Ishikawa (cell line): ENCODE measurements around the gene HDAC9.

Experiments
- CEBPB ChIP-seq: IDR thresholded peaks from 2 replicates; pipeline ENCODE4 v1.6.1; 2012
- CREB1 ChIP-seq: IDR thresholded peaks from 2 replicates; pipeline ENCODE4 v1.6.1; 2012; ENCODE audit warnings: low read depth
- EGR1 ChIP-seq: IDR thresholded peaks from 2 replicates; pipeline ENCODE4 v1.6.1; 2012
- EP300 ChIP-seq: IDR thresholded peaks from 2 replicates; pipeline ENCODE4 v1.6.1; 2012; ENCODE audit warnings: borderline replicate concordance
- FOXM1 ChIP-seq: IDR thresholded peaks from 2 replicates; pipeline ENCODE4 v1.6.1; 2012; ENCODE audit warnings: low read depth, borderline replicate concordance
- NFIC ChIP-seq: IDR thresholded peaks from 2 replicates; pipeline ENCODE4 v1.6.1; 2012
- RAD21 ChIP-seq: IDR thresholded peaks from 2 replicates; pipeline ENCODE4 v1.6.1; 2012; ENCODE audit warnings: low read depth
- TAF1 ChIP-seq: IDR thresholded peaks from 2 replicates; pipeline ENCODE4 v1.6.1; 2012; ENCODE audit warnings: low read depth, mild to moderate bottlenecking
- TCF12 ChIP-seq: IDR thresholded peaks from 2 replicates; pipeline ENCODE4 v1.6.1; 2012; ENCODE audit warnings: low read depth
- TEAD4 ChIP-seq: IDR thresholded peaks from 2 replicates; pipeline ENCODE4 v1.6.1; 2012
- YY1 ChIP-seq: IDR thresholded peaks from 2 replicates; pipeline ENCODE4 v1.6.1; 2012; ENCODE audit warnings: low read depth
- ZBTB7A ChIP-seq: IDR thresholded peaks from 2 replicates; pipeline ENCODE4 v1.6.1; 2012; ENCODE audit warnings: low read depth
- TF ChIP-seq, protein P1 (sequence below): IDR thresholded peaks from 2 replicates; pipeline ENCODE4 v1.6.1; 2012
- TF ChIP-seq, protein P2 (sequence below): IDR thresholded peaks from 2 replicates; pipeline ENCODE4 v1.6.1; 2012; ENCODE audit warnings: low read depth, mild to moderate bottlenecking
- TF ChIP-seq, protein P3 (sequence below): IDR thresholded peaks from 2 replicates; pipeline ENCODE4 v1.6.1; 2012

The HDAC9 gene

DNA sequence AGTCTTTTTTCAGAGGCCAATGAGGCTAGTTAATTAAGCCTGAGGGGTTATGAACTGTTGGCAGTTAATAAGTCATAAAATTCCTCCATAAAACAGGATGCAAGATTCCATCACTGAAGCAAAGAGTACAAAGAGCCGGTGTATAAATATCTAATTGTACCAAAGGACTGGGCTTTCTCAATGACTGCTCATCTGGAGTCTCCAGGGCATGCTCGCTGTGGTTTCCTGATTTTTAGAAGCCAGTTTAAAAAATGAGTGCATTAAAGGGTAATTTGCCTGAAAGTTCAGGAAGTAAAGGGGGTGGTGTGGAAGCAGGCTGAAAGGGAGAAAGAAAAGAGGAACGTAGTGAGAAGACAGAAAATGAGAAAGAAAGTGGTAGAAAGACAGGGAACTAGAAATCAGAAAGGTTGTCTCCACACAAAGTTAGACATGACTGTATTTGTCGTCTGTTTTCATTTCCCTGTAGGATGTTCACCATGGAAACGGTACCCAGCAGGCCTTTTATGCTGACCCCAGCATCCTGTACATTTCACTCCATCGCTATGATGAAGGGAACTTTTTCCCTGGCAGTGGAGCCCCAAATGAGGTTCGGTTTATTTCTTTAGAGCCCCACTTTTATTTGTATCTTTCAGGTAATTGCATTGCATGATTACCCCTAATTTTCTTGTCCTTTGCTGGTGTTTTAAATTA is 339.6 kb downstream of the HDAC9 start:
- TF ChIP-seq, protein P1, sequence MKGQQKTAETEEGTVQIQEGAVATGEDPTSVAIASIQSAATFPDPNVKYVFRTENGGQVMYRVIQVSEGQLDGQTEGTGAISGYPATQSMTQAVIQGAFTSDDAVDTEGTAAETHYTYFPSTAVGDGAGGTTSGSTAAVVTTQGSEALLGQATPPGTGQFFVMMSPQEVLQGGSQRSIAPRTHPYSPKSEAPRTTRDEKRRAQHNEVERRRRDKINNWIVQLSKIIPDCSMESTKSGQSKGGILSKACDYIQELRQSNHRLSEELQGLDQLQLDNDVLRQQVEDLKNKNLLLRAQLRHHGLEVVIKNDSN, result no peak
- TF ChIP-seq, protein P2, sequence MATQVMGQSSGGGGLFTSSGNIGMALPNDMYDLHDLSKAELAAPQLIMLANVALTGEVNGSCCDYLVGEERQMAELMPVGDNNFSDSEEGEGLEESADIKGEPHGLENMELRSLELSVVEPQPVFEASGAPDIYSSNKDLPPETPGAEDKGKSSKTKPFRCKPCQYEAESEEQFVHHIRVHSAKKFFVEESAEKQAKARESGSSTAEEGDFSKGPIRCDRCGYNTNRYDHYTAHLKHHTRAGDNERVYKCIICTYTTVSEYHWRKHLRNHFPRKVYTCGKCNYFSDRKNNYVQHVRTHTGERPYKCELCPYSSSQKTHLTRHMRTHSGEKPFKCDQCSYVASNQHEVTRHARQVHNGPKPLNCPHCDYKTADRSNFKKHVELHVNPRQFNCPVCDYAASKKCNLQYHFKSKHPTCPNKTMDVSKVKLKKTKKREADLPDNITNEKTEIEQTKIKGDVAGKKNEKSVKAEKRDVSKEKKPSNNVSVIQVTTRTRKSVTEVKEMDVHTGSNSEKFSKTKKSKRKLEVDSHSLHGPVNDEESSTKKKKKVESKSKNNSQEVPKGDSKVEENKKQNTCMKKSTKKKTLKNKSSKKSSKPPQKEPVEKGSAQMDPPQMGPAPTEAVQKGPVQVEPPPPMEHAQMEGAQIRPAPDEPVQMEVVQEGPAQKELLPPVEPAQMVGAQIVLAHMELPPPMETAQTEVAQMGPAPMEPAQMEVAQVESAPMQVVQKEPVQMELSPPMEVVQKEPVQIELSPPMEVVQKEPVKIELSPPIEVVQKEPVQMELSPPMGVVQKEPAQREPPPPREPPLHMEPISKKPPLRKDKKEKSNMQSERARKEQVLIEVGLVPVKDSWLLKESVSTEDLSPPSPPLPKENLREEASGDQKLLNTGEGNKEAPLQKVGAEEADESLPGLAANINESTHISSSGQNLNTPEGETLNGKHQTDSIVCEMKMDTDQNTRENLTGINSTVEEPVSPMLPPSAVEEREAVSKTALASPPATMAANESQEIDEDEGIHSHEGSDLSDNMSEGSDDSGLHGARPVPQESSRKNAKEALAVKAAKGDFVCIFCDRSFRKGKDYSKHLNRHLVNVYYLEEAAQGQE, result no peak
- no peak for TF ChIP-seq CREB1
- no peak for TF ChIP-seq FOXM1
- no peak for TF ChIP-seq TEAD4
- no peak for TF ChIP-seq RAD21
- TF ChIP-seq EP300, result no peak
- TF ChIP-seq, protein P3, sequence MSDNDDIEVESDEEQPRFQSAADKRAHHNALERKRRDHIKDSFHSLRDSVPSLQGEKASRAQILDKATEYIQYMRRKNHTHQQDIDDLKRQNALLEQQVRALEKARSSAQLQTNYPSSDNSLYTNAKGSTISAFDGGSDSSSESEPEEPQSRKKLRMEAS, result no peak
- no peak for TF ChIP-seq ZBTB7A
- TF ChIP-seq TCF12, result no peak
- TF ChIP-seq TAF1, result no peak
- no peak for TF ChIP-seq YY1
- TF ChIP-seq NFIC, result no peak
- TF ChIP-seq CEBPB, result no peak
- no peak for TF ChIP-seq EGR1

DNA sequence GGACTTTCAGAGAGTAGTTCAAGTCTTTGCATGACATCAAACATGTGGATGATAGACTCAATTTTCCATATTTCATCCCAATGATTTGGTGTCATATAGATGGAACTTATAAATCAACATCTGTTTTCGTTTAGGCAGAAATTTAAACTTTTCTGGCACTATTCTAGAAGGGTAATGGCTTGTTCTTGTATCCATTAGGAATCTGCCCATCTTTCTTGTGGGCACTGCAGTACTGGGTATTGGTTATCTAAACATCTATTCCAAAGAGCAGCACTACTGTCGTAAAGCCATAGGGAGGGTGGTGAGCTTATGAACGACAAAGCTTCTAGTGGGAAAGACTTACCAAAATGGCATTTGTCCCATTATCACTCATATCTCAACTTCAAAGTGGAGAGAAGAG is 348.4 kb downstream of the HDAC9 start:
- no peak for TF ChIP-seq CEBPB
- TF ChIP-seq EP300, result no peak
- TF ChIP-seq RAD21, result no peak
- TF ChIP-seq TCF12, result no peak
- TF ChIP-seq, protein P3, result no peak
- TF ChIP-seq ZBTB7A, result no peak
- TF ChIP-seq TAF1, result no peak
- TF ChIP-seq EGR1, result no peak
- TF ChIP-seq, protein P1, result no peak
- no peak for TF ChIP-seq FOXM1
- TF ChIP-seq, protein P2, result no peak
- no peak for TF ChIP-seq CREB1
- TF ChIP-seq YY1, result no peak
- no peak for TF ChIP-seq NFIC
- TF ChIP-seq TEAD4, result no peak

DNA sequence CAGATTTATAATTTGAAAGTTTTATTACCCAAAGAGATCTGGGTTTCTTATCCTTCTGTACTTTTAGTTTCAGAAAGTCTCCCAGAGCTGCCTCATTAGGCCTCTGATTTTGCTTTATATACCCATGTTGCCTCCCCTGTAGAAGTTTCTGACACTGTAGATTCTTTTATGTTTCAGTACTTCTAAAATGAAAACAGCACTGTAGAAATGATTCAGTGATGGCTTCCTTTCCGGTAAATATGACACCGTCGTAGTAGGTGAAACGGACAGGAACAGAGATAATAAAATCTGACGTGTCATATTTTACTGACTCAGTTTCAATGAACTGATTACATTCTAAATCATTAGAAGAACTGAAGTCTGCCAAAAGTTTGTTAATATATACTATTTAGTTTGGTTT is 349.2 kb downstream of the HDAC9 start:
- no peak for TF ChIP-seq RAD21
- TF ChIP-seq NFIC, result no peak

DNA sequence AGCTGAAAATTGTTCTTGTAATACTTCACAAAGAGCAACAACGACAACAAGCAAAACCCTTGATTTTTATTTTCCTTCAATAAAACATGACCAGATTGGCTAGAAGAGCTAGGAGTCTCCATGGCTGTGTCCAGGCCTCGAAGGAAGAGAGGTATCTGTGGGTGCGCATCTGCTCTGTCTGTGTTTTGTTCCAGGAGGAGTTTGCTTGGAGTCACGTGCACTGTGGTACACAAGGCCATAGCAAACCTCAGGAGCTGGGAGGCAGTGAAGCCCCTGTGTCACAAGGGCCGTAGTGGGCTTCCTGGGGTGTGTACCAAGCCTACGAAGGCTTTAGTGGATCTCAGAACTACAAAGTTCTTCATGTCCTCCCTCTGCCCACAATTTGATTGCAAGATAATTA is 350.2 kb downstream of the HDAC9 start:
- TF ChIP-seq, protein P3, result no peak
- no peak for TF ChIP-seq TEAD4
- no peak for TF ChIP-seq TCF12
- no peak for TF ChIP-seq ZBTB7A
- no peak for TF ChIP-seq FOXM1
- TF ChIP-seq, protein P1, result no peak
- no peak for TF ChIP-seq YY1
- TF ChIP-seq CREB1, result no peak
- TF ChIP-seq CEBPB, result no peak
- TF ChIP-seq EGR1, result no peak
- TF ChIP-seq EP300, result no peak
- TF ChIP-seq TAF1, result no peak
- no peak for TF ChIP-seq NFIC
- TF ChIP-seq, protein P2, result no peak
- TF ChIP-seq RAD21, result no peak
